GM10266 (cell line): Measurements from ENCODE around the gene NDUFS6.

Source experiments
- DNase-seq: peaks from one replicate; pipeline ENCODE4 v3.0.0; 2012; ENCODE audit errors: extremely low spot score
- TF ChIP-seq, protein P1 (sequence below): IDR thresholded peaks from 2 replicates; pipeline ENCODE4 v1.5.1; 2012; ENCODE audit warnings: mild to moderate bottlenecking, low read depth; ENCODE audit not compliant: control insufficient read depth, insufficient read depth; ENCODE audit errors: missing control alignments

Gene NDUFS6

DNA sequence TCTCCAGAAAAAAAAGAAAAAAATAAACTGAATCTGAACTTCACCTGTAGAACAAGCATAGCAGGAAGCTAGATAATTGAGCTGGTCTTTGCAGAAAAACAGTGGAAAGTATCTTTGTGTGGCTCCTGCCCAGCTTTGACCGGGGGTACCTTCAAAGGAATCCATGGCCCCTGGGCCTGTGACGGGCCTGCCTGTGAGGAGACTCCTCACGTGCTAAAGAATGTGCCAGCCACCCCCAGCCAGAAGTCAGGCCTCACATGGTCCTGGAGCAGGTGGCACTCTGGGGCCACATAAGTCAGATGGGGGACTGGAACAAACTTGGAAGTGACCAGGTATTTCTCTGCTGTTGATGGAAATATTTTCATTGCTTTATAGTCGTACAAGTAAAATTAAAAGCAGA is 4.1 kb downstream of the NDUFS6 start:
- TF ChIP-seq, protein P1, sequence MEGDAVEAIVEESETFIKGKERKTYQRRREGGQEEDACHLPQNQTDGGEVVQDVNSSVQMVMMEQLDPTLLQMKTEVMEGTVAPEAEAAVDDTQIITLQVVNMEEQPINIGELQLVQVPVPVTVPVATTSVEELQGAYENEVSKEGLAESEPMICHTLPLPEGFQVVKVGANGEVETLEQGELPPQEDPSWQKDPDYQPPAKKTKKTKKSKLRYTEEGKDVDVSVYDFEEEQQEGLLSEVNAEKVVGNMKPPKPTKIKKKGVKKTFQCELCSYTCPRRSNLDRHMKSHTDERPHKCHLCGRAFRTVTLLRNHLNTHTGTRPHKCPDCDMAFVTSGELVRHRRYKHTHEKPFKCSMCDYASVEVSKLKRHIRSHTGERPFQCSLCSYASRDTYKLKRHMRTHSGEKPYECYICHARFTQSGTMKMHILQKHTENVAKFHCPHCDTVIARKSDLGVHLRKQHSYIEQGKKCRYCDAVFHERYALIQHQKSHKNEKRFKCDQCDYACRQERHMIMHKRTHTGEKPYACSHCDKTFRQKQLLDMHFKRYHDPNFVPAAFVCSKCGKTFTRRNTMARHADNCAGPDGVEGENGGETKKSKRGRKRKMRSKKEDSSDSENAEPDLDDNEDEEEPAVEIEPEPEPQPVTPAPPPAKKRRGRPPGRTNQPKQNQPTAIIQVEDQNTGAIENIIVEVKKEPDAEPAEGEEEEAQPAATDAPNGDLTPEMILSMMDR: no peak
- no peak for DNase-seq

DNA sequence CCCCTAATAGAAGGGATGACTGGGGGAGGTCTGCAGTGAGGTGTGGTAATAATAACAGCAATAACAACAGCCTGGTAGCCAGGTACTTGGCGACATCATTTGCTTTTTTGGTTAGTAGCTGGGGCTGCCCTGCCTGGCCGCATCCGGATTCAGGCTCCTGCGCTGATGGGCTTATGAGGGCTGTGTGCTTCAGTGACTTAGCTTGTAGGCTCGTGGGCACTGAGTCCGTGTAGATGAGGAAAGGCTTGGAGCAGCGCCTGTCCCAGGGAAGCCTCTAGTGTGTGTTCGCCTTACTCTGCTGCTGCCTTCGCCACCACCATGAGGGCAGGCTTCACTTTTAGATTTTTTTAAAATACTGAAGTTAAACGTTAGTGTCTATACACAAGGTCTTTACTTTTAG is 4.5 kb downstream of the NDUFS6 start:
- TF ChIP-seq, protein P1: no peak
- DNase-seq: no peak

DNA sequence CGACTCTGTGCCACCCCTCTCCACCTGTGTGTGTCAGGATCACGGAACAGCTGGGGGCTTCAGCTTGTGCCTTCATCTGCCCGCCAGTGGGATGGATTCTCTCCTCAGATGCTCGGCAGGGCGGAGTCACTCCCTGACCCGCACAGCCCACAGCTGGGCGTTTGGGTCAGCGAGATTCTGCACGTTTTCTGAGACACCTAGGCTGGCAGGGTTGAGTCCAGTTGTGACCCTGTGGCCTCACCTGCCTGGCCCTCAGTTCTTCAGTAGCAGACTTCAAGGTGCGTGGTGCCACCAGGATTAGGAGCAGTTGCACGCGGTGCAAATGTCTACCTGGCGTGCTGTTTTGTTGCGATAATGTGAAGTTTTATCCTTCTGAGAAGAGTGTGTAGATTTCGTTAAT is 5.0 kb downstream of the NDUFS6 start:
- TF ChIP-seq, protein P1: no peak
- no peak for DNase-seq

DNA sequence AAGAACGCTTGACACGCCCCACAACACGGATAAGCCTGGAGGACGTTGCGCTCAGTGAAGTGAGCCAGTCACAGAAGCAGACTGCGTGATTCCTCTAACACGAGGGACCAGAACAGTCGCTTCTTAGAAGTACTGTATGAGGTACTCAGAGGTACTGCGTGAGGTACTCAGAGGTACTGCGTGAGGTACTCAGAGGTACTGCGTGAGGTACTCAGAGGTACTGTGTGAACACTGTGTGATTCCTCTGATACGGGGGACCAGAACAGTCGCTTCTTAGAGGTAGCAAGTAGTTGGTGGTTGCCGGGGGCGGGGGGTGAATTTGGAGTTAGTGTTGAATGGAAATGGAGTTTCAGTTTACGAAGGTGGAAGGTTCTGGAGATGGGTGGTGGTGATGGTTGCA is 5.8 kb downstream of the NDUFS6 start:
- TF ChIP-seq, protein P1: no peak
- no peak for DNase-seq

DNA sequence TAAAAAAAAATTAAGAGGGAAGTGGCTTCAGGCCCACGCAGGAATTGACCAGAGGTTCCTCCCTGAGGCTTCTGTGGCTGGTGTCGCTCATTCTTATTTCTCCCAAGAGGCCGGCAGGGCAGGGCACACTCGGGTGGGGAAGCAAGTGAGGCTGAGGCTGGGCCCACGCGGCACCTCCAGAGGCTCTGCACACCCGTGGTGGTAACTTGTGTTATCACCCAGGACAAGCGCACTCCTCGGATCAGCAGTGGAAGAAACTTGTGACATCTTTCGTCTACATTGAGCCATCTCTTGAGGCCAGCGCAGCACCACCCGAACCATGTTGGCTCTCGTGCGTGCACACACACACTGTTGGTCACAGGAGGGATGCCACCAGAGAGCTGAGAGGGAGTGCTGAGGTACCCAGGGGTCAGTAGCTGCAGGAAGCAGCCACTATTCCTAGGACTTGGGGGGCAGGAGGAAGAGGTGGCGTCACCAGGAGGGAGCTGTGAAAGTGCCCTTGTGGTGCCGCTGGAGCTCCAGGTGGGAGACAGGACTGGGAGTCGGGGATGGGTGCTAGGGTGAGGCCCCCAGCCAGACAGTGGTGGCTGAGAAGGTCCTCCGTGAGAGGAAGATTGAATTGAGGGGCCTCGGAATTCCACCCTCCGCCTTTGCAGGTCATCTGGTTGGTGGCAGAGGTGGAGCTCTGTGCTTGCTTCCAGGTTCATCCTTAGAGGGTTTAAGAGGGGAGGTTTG is 6.4 kb downstream of the NDUFS6 start:
- no peak for DNase-seq
- TF ChIP-seq, protein P1: no peak

DNA sequence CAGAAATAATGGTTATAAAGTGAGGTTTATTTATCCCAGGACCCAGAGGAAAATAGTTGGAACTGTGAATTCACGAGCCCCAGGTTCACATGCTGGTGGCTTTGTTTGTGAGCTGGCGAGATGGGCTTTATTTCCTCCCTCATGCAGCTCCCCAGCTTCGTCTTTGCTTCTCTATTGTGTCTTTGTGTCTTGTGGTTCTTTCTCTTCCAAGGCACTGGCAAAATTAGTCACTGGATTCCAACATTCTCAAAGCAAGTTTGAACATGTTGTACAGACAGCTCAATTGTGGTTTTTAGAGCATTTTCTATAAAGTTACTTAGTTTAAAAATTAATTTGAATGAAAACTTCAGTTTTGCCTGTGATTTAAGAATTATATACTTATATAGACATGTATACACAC is 7.2 kb downstream of the NDUFS6 start:
- TF ChIP-seq, protein P1: no peak
- no peak for DNase-seq

DNA sequence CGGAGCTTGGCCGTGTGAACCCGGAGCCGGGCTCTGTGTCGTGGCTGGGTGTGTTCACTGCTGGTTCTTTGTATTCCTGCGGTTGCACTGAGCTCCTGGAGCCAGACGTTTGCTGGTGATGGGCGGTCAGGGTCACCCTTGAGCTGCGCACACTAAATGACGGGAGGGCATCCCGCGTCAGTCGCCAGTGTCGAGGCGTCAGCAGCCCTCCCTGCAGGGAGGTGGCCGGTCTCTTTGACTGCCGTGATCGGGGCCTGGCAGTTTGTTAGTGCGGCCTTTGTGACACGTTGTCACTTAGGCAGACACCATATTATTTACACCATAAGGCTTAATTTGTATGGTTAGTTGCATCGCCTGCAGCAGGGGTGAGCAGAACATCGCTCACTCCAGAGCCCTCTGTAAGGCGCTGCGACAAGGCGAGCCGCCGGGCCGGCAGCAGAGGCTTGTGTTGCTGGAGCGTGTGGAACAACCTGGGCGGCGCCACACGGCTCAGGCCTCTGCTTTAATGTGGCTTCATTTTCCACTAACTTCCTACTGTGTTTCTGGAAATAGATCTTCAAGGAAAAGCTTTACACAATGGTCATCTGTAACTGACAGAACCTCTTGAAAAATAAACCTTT is 8.3 kb downstream of the NDUFS6 start:
- TF ChIP-seq, protein P1: no peak
- DNase-seq: no peak
